Measurements from ENCODE around the gene PALD1.

PALD1 gene

GRCh38 chr10:70508912-70509756 lies 30.6 kb downstream of the PALD1 start:
- peak; percentile 46 for DNase-seq

- DNase-seq: no peak
Measured at GRCh38 chr10:70509757-70510147, 31.2 kb downstream of the PALD1 start.

GRCh38 chr10:70510453-70510852 lies 31.9 kb downstream of the PALD1 start:
- no peak for DNase-seq

- DNase-seq: no peak
Measured at GRCh38 chr10:70510904-70511303, 32.3 kb downstream of the PALD1 start.

GRCh38 chr10:70512149-70512639 lies 33.6 kb downstream of the PALD1 start:
- no peak for DNase-seq

GRCh38 chr10:70513848-70514309 lies 35.3 kb downstream of the PALD1 start:
- DNase-seq: no peak

- no peak for DNase-seq
Measured at GRCh38 chr10:70514591-70514990, 36.0 kb downstream of the PALD1 start.

- DNase-seq: no peak
Measured at GRCh38 chr10:70515035-70515667, 36.6 kb downstream of the PALD1 start.

- no peak for DNase-seq
Measured at GRCh38 chr10:70518695-70519094, 40.1 kb downstream of the PALD1 start.

GRCh38 chr10:70523057-70523456 lies 44.5 kb downstream of the PALD1 start:
- DNase-seq: no peak

GRCh38 chr10:70523549-70523948 lies 45.0 kb downstream of the PALD1 start:
- DNase-seq: no peak

GRCh38 chr10:70528314-70528713 lies 49.7 kb downstream of the PALD1 start:
- DNase-seq: no peak

GRCh38 chr10:70528741-70529362 lies 50.3 kb downstream of the PALD1 start:
- no peak for DNase-seq

- DNase-seq: no peak
Measured at GRCh38 chr10:70529848-70530247, 51.3 kb downstream of the PALD1 start.

- DNase-seq: no peak
Measured at GRCh38 chr10:70530315-70530714, 51.7 kb downstream of the PALD1 start.

GRCh38 chr10:70532554-70533188 lies 54.1 kb downstream of the PALD1 start:
- DNase-seq: no peak

GRCh38 chr10:70533189-70533558 lies 54.6 kb downstream of the PALD1 start:
- DNase-seq: no peak

GRCh38 chr10:70534281-70534680 lies 55.7 kb downstream of the PALD1 start:
- no peak for DNase-seq

GRCh38 chr10:70535001-70535400 lies 56.4 kb downstream of the PALD1 start:
- DNase-seq: no peak

GRCh38 chr10:70535451-70535850 lies 56.9 kb downstream of the PALD1 start:
- no peak for DNase-seq

- DNase-seq: no peak
Measured at GRCh38 chr10:70536196-70536861, 57.8 kb downstream of the PALD1 start.

- DNase-seq: no peak
Measured at GRCh38 chr10:70537398-70538194, 59.0 kb downstream of the PALD1 start.
